Activated T-helper 17 cell treated with anti-CD3 and anti-CD28 coated beads, Interleukin-2, amount 50 U/mL, for 72 hours (primary cell): Measurements from ENCODE around the gene LIFR. TPM values are rescaled to one million over a fixed set of nuclear protein-coding genes. Genes with fewer than 3 reads are reported as not detected.

Experiments used
- ATAC-seq: fragments of 150-1000 bp; cut with Tn5 transposase; replicated peaks from 2 replicates; pipeline ENCODE4 v1.10.0; 2021; ENCODE audit warnings: mild to moderate bottlenecking, moderate library complexity
- H3K27ac Mint-ChIP-seq: one replicate; pipeline ENCODE4 v1.8.0; 2022; ENCODE audit warnings: mixed read lengths
- H3K27me3 Mint-ChIP-seq: one replicate; pipeline ENCODE4 v1.8.0; 2022; ENCODE audit warnings: mixed read lengths
- H3K36me3 Mint-ChIP-seq: one replicate; pipeline ENCODE4 v1.8.0; 2022; ENCODE audit warnings: low read depth, mild to moderate bottlenecking, mixed read lengths
- H3K4me1 Mint-ChIP-seq: one replicate; pipeline ENCODE4 v1.8.0; 2022; ENCODE audit warnings: mixed read lengths
- H3K4me3 Mint-ChIP-seq: one replicate; pipeline ENCODE4 v1.8.0; 2022; ENCODE audit warnings: mild to moderate bottlenecking, mixed read lengths
- H3K9me3 Mint-ChIP-seq: one replicate; pipeline ENCODE4 v1.8.0; 2022; ENCODE audit warnings: mixed read lengths
- total RNA-seq, 2 donors: library from RNA; stranded (reverse); gene quantifications; one replicate each; pipeline ENCODE4 v1.2.3, GENCODE V29; 2022

LIFR gene
- total RNA-seq, 2 donors from 2014 or later = 0.16 to 0.35 TPM

GRCh38 chr5:38494175-38494574 lies 62.3 kb downstream of the LIFR start:
- Mint-ChIP-seq H3K36me3 (no peaks in the 10 kb centered on the region), H3K27ac (no peak overlapping the region), H3K4me1 (no peaks in the 10 kb centered on the region), H3K9me3 (no peaks in the 10 kb centered on the region), H3K4me3 (no peak overlapping the region), H3K27me3 (peaks cover 12% of the 10 kb centered on the region)
- ATAC-seq = no peak

GRCh38 chr5:38483805-38484398 lies 72.5 kb downstream of the LIFR start:
- no peaks in the 10 kb centered on the region for H3K9me3 Mint-ChIP-seq
- no peaks in the 10 kb centered on the region for H3K36me3 Mint-ChIP-seq
- no peak overlapping the region for H3K4me3 Mint-ChIP-seq
- no peak for ATAC-seq
- H3K27ac Mint-ChIP-seq = no peak overlapping the region
- peaks cover 13% of the 10 kb centered on the region for H3K27me3 Mint-ChIP-seq
- H3K4me1 Mint-ChIP-seq = no peaks in the 10 kb centered on the region

- no peak for ATAC-seq
- no peaks in the 10 kb centered on the region for H3K4me1 Mint-ChIP-seq
Measured at GRCh38 chr5:38479315-38479904, 77.0 kb downstream of the LIFR start.

GRCh38 chr5:38478878-38479277 lies 77.6 kb downstream of the LIFR start:
- Mint-ChIP-seq H3K4me1 (no peaks in the 10 kb centered on the region), H3K27me3 (peaks cover 17% of the 10 kb centered on the region), H3K4me3 (no peak overlapping the region), H3K27ac (no peak overlapping the region), H3K9me3 (no peaks in the 10 kb centered on the region), H3K36me3 (no peaks in the 10 kb centered on the region)
- ATAC-seq = no peak

More at GRCh38 chr5:38479315-38479904, 77.0 kb downstream of the LIFR start:
- Mint-ChIP-seq H3K36me3 (no peaks in the 10 kb centered on the region), H3K27ac (no peak overlapping the region), H3K9me3 (no peaks in the 10 kb centered on the region), H3K4me3 (no peak overlapping the region), H3K27me3 (peaks cover 16% of the 10 kb centered on the region)

GRCh38 chr5:38478166-38478565 lies 78.3 kb downstream of the LIFR start:
- H3K36me3 Mint-ChIP-seq = no peaks in the 10 kb centered on the region
- no peaks in the 10 kb centered on the region for H3K4me1 Mint-ChIP-seq
- ATAC-seq = no peak
- no peaks in the 10 kb centered on the region for H3K9me3 Mint-ChIP-seq
- H3K27me3 Mint-ChIP-seq = peaks cover 19% of the 10 kb centered on the region
- no peak overlapping the region for H3K27ac Mint-ChIP-seq
- H3K4me3 Mint-ChIP-seq = no peak overlapping the region

GRCh38 chr5:38473008-38473407 lies 83.4 kb downstream of the LIFR start:
- Mint-ChIP-seq H3K27ac (no peak overlapping the region), H3K27me3 (peaks cover 19% of the 10 kb centered on the region)

GRCh38 chr5:38472541-38472940 lies 83.9 kb downstream of the LIFR start:
- no peaks in the 10 kb centered on the region for H3K9me3 Mint-ChIP-seq
- no peaks in the 10 kb centered on the region for H3K4me1 Mint-ChIP-seq
- peaks cover 18% of the 10 kb centered on the region for H3K27me3 Mint-ChIP-seq
- no peak for ATAC-seq
- no peak overlapping the region for H3K27ac Mint-ChIP-seq
- no peak overlapping the region for H3K4me3 Mint-ChIP-seq
- no peaks in the 10 kb centered on the region for H3K36me3 Mint-ChIP-seq

More at GRCh38 chr5:38473008-38473407, 83.4 kb downstream of the LIFR start:
- Mint-ChIP-seq H3K36me3 (no peaks in the 10 kb centered on the region), H3K4me3 (no peak overlapping the region), H3K4me1 (no peaks in the 10 kb centered on the region), H3K9me3 (no peaks in the 10 kb centered on the region)
- no peak for ATAC-seq

GRCh38 chr5:38471709-38472108 lies 84.7 kb downstream of the LIFR start:
- H3K27ac Mint-ChIP-seq = no peak overlapping the region
- ATAC-seq = no peak
- no peaks in the 10 kb centered on the region for H3K36me3 Mint-ChIP-seq
- no peaks in the 10 kb centered on the region for H3K9me3 Mint-ChIP-seq
- no peak overlapping the region for H3K4me3 Mint-ChIP-seq
- peaks cover 18% of the 10 kb centered on the region for H3K27me3 Mint-ChIP-seq
- no peaks in the 10 kb centered on the region for H3K4me1 Mint-ChIP-seq

- Mint-ChIP-seq H3K9me3 (no peaks in the 10 kb centered on the region), H3K36me3 (no peaks in the 10 kb centered on the region), H3K27ac (no peak overlapping the region), H3K4me3 (no peak overlapping the region), H3K4me1 (no peaks in the 10 kb centered on the region), H3K27me3 (peaks cover 14% of the 10 kb centered on the region)
- no peak for ATAC-seq
Measured at GRCh38 chr5:38469707-38470267, 86.7 kb downstream of the LIFR start.

- Mint-ChIP-seq H3K4me3 (no peak overlapping the region), H3K9me3 (no peaks in the 10 kb centered on the region), H3K4me1 (no peaks in the 10 kb centered on the region), H3K27me3 (peaks cover 11% of the 10 kb centered on the region), H3K27ac (no peak overlapping the region), H3K36me3 (no peaks in the 10 kb centered on the region)
- no peak for ATAC-seq
Measured at GRCh38 chr5:38468978-38469706, 87.3 kb downstream of the LIFR start.

- no peak for ATAC-seq
- Mint-ChIP-seq H3K4me3 (no peak overlapping the region), H3K27ac (no peak overlapping the region), H3K4me1 (no peaks in the 10 kb centered on the region), H3K36me3 (no peaks in the 10 kb centered on the region), H3K9me3 (no peaks in the 10 kb centered on the region), H3K27me3 (peaks cover 7% of the 10 kb centered on the region)
Measured at GRCh38 chr5:38468202-38468673, 88.2 kb downstream of the LIFR start.

- Mint-ChIP-seq H3K27ac (no peak overlapping the region), H3K27me3 (peaks cover 11% of the 10 kb centered on the region), H3K4me3 (no peak overlapping the region), H3K4me1 (no peaks in the 10 kb centered on the region), H3K36me3 (no peaks in the 10 kb centered on the region), H3K9me3 (no peaks in the 10 kb centered on the region)
- no peak for ATAC-seq
Measured at GRCh38 chr5:38467353-38468040, 88.9 kb downstream of the LIFR start.

- Mint-ChIP-seq H3K27me3 (peaks cover 11% of the 10 kb centered on the region), H3K36me3 (no peaks in the 10 kb centered on the region), H3K4me3 (no peak overlapping the region), H3K4me1 (no peaks in the 10 kb centered on the region), H3K9me3 (no peaks in the 10 kb centered on the region), H3K27ac (no peak overlapping the region)
- ATAC-seq = no peak
Measured at GRCh38 chr5:38466424-38467189, 89.8 kb downstream of the LIFR start.
